HCT116 (cell line): ENCODE data around the gene SIX3.

Experiments used
- CTCF ChIP-seq, 3 experiments: fragments of 200-600 bp in 1 of 3; sonication (generic) in 1 of 3; IDR thresholded peaks in 2 of 3; conservative IDR thresholded peaks in 1 of 3; 2 replicates each; pipeline ENCODE4 v1.5.1; 2012 to 2017; ENCODE audit warnings: low read depth in 2 of 3, low read length in 2 of 3, antibody characterized with exemption in 1 of 3, borderline replicate concordance in 1 of 3, control low read depth in 1 of 3, mild to moderate bottlenecking in 1 of 3, mixed read lengths in 1 of 3, mixed run types in 1 of 3, moderate library complexity in 1 of 3; ENCODE audit not compliant: insufficient read depth in 1 of 3
- MAX ChIP-seq: IDR thresholded peaks from 2 replicates; pipeline ENCODE4 v1.6.1; 2012
- POLR2A ChIP-seq: IDR thresholded peaks from 2 replicates; pipeline ENCODE4 v1.7.0; 2011; ENCODE audit warnings: borderline replicate concordance; ENCODE audit not compliant: insufficient read depth, insufficient read length; ENCODE audit errors: extremely low read depth
- POLR2AphosphoS5 ChIP-seq: IDR thresholded peaks from 2 replicates; pipeline ENCODE4 v1.6.1; 2011; ENCODE audit warnings: mild to moderate bottlenecking, low read depth, low read length, moderate library complexity

GRCh38 chr2:44945676-44946371 lies 4.3 kb downstream of the SIX3 start:
- TF ChIP-seq CTCF (IDR thresholded peaks at IDR 0.05 in 2 of 3, conservative IDR thresholded peaks at IDR 0.05 in 1 of 3; ENCODE audit: borderline replicate concordance in 1 of 3, insufficient read depth in 1 of 3, low read depth in 2 of 3, low read length in 2 of 3), result no peak
- no peak for TF ChIP-seq POLR2AphosphoS5
- TF ChIP-seq MAX, result no peak
- TF ChIP-seq POLR2A, result no peak
